Ramos (cell line): ENCODE measurements around the gene GK.
"Not testable (repeated sequence)": the region's sequence is repeated elsewhere in the genome, so short reads cannot be mapped to it uniquely, and the experiment has no call there.

Experiments
- in situ Hi-C: fragments of 300-500 bp; cut with MboI; formaldehyde crosslinking; loops from one replicate; pipeline ENCODE4 v1.14.3; 2022; ENCODE audit warnings: low sequenced_read_pairs; ENCODE audit not compliant: unreplicated experiment

GK gene

GRCh38 chrX:30652527-30653414 lies 452 bp upstream of the GK start:
- in situ Hi-C loops: no loop called here

- in situ Hi-C loops: not testable (repeated sequence)
These were observed 1.2 kb downstream of the GK start for GRCh38 chrX:30654386-30654785.

- in situ Hi-C loops: no loop called here
These were observed 1.9 kb downstream of the GK start for GRCh38 chrX:30654989-30655607.

GRCh38 chrX:30655991-30656390 lies 2.8 kb downstream of the GK start:
- in situ Hi-C loops: no loop called here

- in situ Hi-C loops: no loop called here
These were observed 4.3 kb downstream of the GK start for GRCh38 chrX:30657196-30658161.

- in situ Hi-C loops: no loop called here
These were observed 6.2 kb downstream of the GK start for GRCh38 chrX:30659421-30659820.

GRCh38 chrX:30661228-30661627 lies 8.0 kb downstream of the GK start:
- in situ Hi-C loops: no loop called here

- in situ Hi-C loops: no loop called here
These were observed 10.1 kb downstream of the GK start for GRCh38 chrX:30663322-30663721.

- in situ Hi-C loops: no loop called here
These were observed 12.2 kb downstream of the GK start for GRCh38 chrX:30665471-30665870.

GRCh38 chrX:30666094-30666493 lies 12.9 kb downstream of the GK start:
- in situ Hi-C loops: no loop called here

- in situ Hi-C loops: no loop called here
These were observed 15.4 kb downstream of the GK start for GRCh38 chrX:30668581-30668980.

- in situ Hi-C loops: not testable (repeated sequence)
These were observed 18.0 kb downstream of the GK start for GRCh38 chrX:30671189-30671588.

GRCh38 chrX:30673127-30673796 lies 20.0 kb downstream of the GK start:
- in situ Hi-C loops: no loop called here

- in situ Hi-C loops: no loop called here
These were observed 20.8 kb downstream of the GK start for GRCh38 chrX:30673884-30674598.

- in situ Hi-C loops: no loop called here
These were observed 21.6 kb downstream of the GK start for GRCh38 chrX:30674799-30675198.

GRCh38 chrX:30679369-30679768 lies 26.1 kb downstream of the GK start:
- in situ Hi-C loops: no loop called here

- in situ Hi-C loops: no loop called here
These were observed 27.4 kb downstream of the GK start for GRCh38 chrX:30680618-30681017.

- in situ Hi-C loops: no loop called here
These were observed 35.4 kb downstream of the GK start for GRCh38 chrX:30688641-30689040.

- in situ Hi-C loops: no loop called here
These were observed 35.9 kb downstream of the GK start for GRCh38 chrX:30689116-30689515.
